Measurements from ENCODE around the gene MARCHF9. TPM values are rescaled to one million over a fixed set of nuclear protein-coding genes. Genes with fewer than 3 reads are reported as not detected.
A peak's percentile ranks its signal among the peaks of the same experiment; 100 is the strongest.
"Not testable (repeated sequence)": the region's sequence is repeated elsewhere in the genome, so short reads cannot be mapped to it uniquely, and the experiment has no call there.

Gene MARCHF9
- total RNA-seq, 1 experiment from 2014 or later = 30.3 TPM

GRCh38 chr12:57772429-57773322 lies 17.8 kb downstream of the MARCHF9 start, which contains the start of gene EEF1AKMT3:
EEF1AKMT3 (plus strand) TSS chr12:57772614; CDS start chr12:57772725, 111 bp downstream.
- H3K9me2 ChIP-seq (replicated peaks; ENCODE audit: insufficient read depth, low read length) = no peaks in the 10 kb centered on the region
- H2AFZ ChIP-seq (ENCODE audit: low read length) = peak within 1 kb of the TSS; percentile 94
- H4K20me1 ChIP-seq (ENCODE audit: insufficient read depth, low read depth, low read length) = no peaks in the 10 kb centered on the region
- peaks cover 27% of the 10 kb centered on the region for H3K4me1 ChIP-seq (ENCODE audit: low read length)
- H3K36me3 ChIP-seq (ENCODE audit: insufficient read depth, low read length) = peaks cover 4% of the 10 kb centered on the region; the same call in 1 of the 2 replicates
- H3K79me2 ChIP-seq (ENCODE audit: low read length) = peaks cover 16% of the 10 kb centered on the region
- peak; percentile 64 for DNase-seq
- H3K9me3 ChIP-seq (ENCODE audit: low read length) = no peaks in the 10 kb centered on the region
- peak within 1 kb of the TSS; percentile 80 for H3K4me2 ChIP-seq (ENCODE audit: low read depth, low read length, poor library complexity, severe bottlenecking)
- H3K4me3 ChIP-seq (ENCODE audit: low read length) = peak within 1 kb of the TSS; percentile 94
- peak within 1 kb of the TSS; percentile 47; the same call in 1 of the 2 replicates for H3K27ac ChIP-seq (ENCODE audit: low read length)
- peak within 1 kb of the TSS; percentile 85 for H3K9ac ChIP-seq (ENCODE audit: low read length)
- no peaks in the 10 kb centered on the region for H3K27me3 ChIP-seq (ENCODE audit: low read length)

GRCh38 chr12:57774634-57775033 lies 19.7 kb downstream of the MARCHF9 start:
- not testable (repeated sequence) for H3K9ac ChIP-seq (ENCODE audit: low read length); DNase-seq; H3K9me2 ChIP-seq (replicated peaks; ENCODE audit: insufficient read depth, low read length); H3K27ac ChIP-seq (ENCODE audit: low read length); H2AFZ ChIP-seq (ENCODE audit: low read length); H3K27me3 ChIP-seq (ENCODE audit: low read length); H3K4me3 ChIP-seq (ENCODE audit: low read length); H3K36me3 ChIP-seq (ENCODE audit: insufficient read depth, low read length); H4K20me1 ChIP-seq (ENCODE audit: insufficient read depth, low read depth, low read length); H3K9me3 ChIP-seq (ENCODE audit: low read length); H3K4me2 ChIP-seq (ENCODE audit: low read depth, low read length, poor library complexity, severe bottlenecking)
- Histone ChIP-seq H3K79me2 (ENCODE audit: low read length) (peaks cover 16% of the 10 kb centered on the region), H3K4me1 (ENCODE audit: low read length) (peaks cover 27% of the 10 kb centered on the region)

- Histone ChIP-seq H3K9me3 (ENCODE audit: low read length) (no peaks in the 10 kb centered on the region), H3K27ac (ENCODE audit: low read length) (no peak overlapping the region), H3K9me2 (replicated peaks; ENCODE audit: insufficient read depth, low read length) (no peaks in the 10 kb centered on the region), H3K9ac (ENCODE audit: low read length) (no peak overlapping the region), H3K4me2 (ENCODE audit: low read depth, low read length, poor library complexity, severe bottlenecking) (no peak overlapping the region), H2AFZ (ENCODE audit: low read length) (no peak overlapping the region), H3K27me3 (ENCODE audit: low read length) (no peaks in the 10 kb centered on the region), H4K20me1 (ENCODE audit: insufficient read depth, low read depth, low read length) (no peaks in the 10 kb centered on the region), H3K4me3 (ENCODE audit: low read length) (no peak overlapping the region), H3K79me2 (ENCODE audit: low read length) (peaks cover 16% of the 10 kb centered on the region), H3K4me1 (ENCODE audit: low read length) (peaks cover 27% of the 10 kb centered on the region), H3K36me3 (ENCODE audit: insufficient read depth, low read length) (peaks cover 4% of the 10 kb centered on the region; the same call in 1 of the 2 replicates)
- DNase-seq = no peak
Measured at GRCh38 chr12:57775044-57775443, 20.1 kb downstream of the MARCHF9 start.

- Histone ChIP-seq H3K4me2 (ENCODE audit: low read depth, low read length, poor library complexity, severe bottlenecking) (no peak overlapping the region), H3K4me1 (ENCODE audit: low read length) (peaks cover 23% of the 10 kb centered on the region), H3K9me3 (ENCODE audit: low read length) (no peaks in the 10 kb centered on the region), H3K9me2 (replicated peaks; ENCODE audit: insufficient read depth, low read length) (no peaks in the 10 kb centered on the region), H3K79me2 (ENCODE audit: low read length) (peaks cover 12% of the 10 kb centered on the region), H3K27ac (ENCODE audit: low read length) (no peak overlapping the region), H2AFZ (ENCODE audit: low read length) (no peak overlapping the region), H3K27me3 (ENCODE audit: low read length) (no peaks in the 10 kb centered on the region), H4K20me1 (ENCODE audit: insufficient read depth, low read depth, low read length) (no peaks in the 10 kb centered on the region), H3K36me3 (ENCODE audit: insufficient read depth, low read length) (peaks cover under 1% of the 10 kb centered on the region; the same call in 1 of the 2 replicates), H3K9ac (ENCODE audit: low read length) (no peak overlapping the region), H3K4me3 (ENCODE audit: low read length) (no peak overlapping the region)
- no peak for DNase-seq
Measured at GRCh38 chr12:57775563-57776246, 20.8 kb downstream of the MARCHF9 start.

GRCh38 chr12:57776247-57776587 lies 21.3 kb downstream of the MARCHF9 start:
- Histone ChIP-seq H3K27ac (ENCODE audit: low read length) (no peak overlapping the region), H3K9me2 (replicated peaks; ENCODE audit: insufficient read depth, low read length) (no peaks in the 10 kb centered on the region), H3K4me2 (ENCODE audit: low read depth, low read length, poor library complexity, severe bottlenecking) (no peak overlapping the region), H3K9me3 (ENCODE audit: low read length) (no peaks in the 10 kb centered on the region), H3K36me3 (ENCODE audit: insufficient read depth, low read length) (no peaks in the 10 kb centered on the region), H2AFZ (ENCODE audit: low read length) (no peak overlapping the region), H3K79me2 (ENCODE audit: low read length) (peaks cover 7% of the 10 kb centered on the region), H3K4me1 (ENCODE audit: low read length) (peaks cover 18% of the 10 kb centered on the region), H3K27me3 (ENCODE audit: low read length) (no peaks in the 10 kb centered on the region), H3K4me3 (ENCODE audit: low read length) (no peak overlapping the region), H3K9ac (ENCODE audit: low read length) (no peak overlapping the region), H4K20me1 (ENCODE audit: insufficient read depth, low read depth, low read length) (no peaks in the 10 kb centered on the region)
- DNase-seq = no peak

GRCh38 chr12:57777367-57777766 lies 22.5 kb downstream of the MARCHF9 start:
- H3K79me2 ChIP-seq (ENCODE audit: low read length) = peaks cover 4% of the 10 kb centered on the region; the same call in 1 of the 2 replicates
- H3K4me3 ChIP-seq (ENCODE audit: low read length) = no peak overlapping the region
- no peaks in the 10 kb centered on the region for H3K36me3 ChIP-seq (ENCODE audit: insufficient read depth, low read length)
- no peaks in the 10 kb centered on the region for H3K27me3 ChIP-seq (ENCODE audit: low read length)
- no peak overlapping the region for H3K9ac ChIP-seq (ENCODE audit: low read length)
- H3K27ac ChIP-seq (ENCODE audit: low read length) = no peak overlapping the region
- H3K4me2 ChIP-seq (ENCODE audit: low read depth, low read length, poor library complexity, severe bottlenecking) = no peak overlapping the region
- H3K9me3 ChIP-seq (ENCODE audit: low read length) = no peaks in the 10 kb centered on the region
- no peaks in the 10 kb centered on the region for H3K9me2 ChIP-seq (replicated peaks; ENCODE audit: insufficient read depth, low read length)
- H3K4me1 ChIP-seq (ENCODE audit: low read length) = peaks cover 25% of the 10 kb centered on the region
- H2AFZ ChIP-seq (ENCODE audit: low read length) = no peak overlapping the region
- DNase-seq = no peak
- H4K20me1 ChIP-seq (ENCODE audit: insufficient read depth, low read depth, low read length) = no peaks in the 10 kb centered on the region

- Histone ChIP-seq H2AFZ (ENCODE audit: low read length) (no peak overlapping the region), H3K9ac (ENCODE audit: low read length) (no peak overlapping the region), H3K79me2 (ENCODE audit: low read length) (peaks cover 4% of the 10 kb centered on the region), H3K27me3 (ENCODE audit: low read length) (no peaks in the 10 kb centered on the region), H3K4me3 (ENCODE audit: low read length) (no peak overlapping the region), H4K20me1 (ENCODE audit: insufficient read depth, low read depth, low read length) (peaks cover 2% of the 10 kb centered on the region; the same call in 1 of the 2 replicates), H3K9me2 (replicated peaks; ENCODE audit: insufficient read depth, low read length) (no peaks in the 10 kb centered on the region), H3K9me3 (ENCODE audit: low read length) (no peaks in the 10 kb centered on the region), H3K36me3 (ENCODE audit: insufficient read depth, low read length) (no peaks in the 10 kb centered on the region), H3K27ac (ENCODE audit: low read length) (no peak overlapping the region), H3K4me1 (ENCODE audit: low read length) (peaks cover 20% of the 10 kb centered on the region), H3K4me2 (ENCODE audit: low read depth, low read length, poor library complexity, severe bottlenecking) (no peak overlapping the region)
- DNase-seq = no peak
Measured at GRCh38 chr12:57777911-57778310, 23.0 kb downstream of the MARCHF9 start.

- H3K4me3 ChIP-seq (ENCODE audit: low read length) = no peak overlapping the region
- H4K20me1 ChIP-seq (ENCODE audit: insufficient read depth, low read depth, low read length) = peaks cover 7% of the 10 kb centered on the region; the same call in 1 of the 2 replicates
- H3K4me2 ChIP-seq (ENCODE audit: low read depth, low read length, poor library complexity, severe bottlenecking) = no peak overlapping the region
- no peak for DNase-seq
- no peaks in the 10 kb centered on the region for H3K27me3 ChIP-seq (ENCODE audit: low read length)
- no peak overlapping the region for H3K9ac ChIP-seq (ENCODE audit: low read length)
- H3K79me2 ChIP-seq (ENCODE audit: low read length) = peaks cover 20% of the 10 kb centered on the region
- no peaks in the 10 kb centered on the region for H3K36me3 ChIP-seq (ENCODE audit: insufficient read depth, low read length)
- no peaks in the 10 kb centered on the region for H3K9me2 ChIP-seq (replicated peaks; ENCODE audit: insufficient read depth, low read length)
- H3K4me1 ChIP-seq (ENCODE audit: low read length) = peaks cover 22% of the 10 kb centered on the region
- H3K9me3 ChIP-seq (ENCODE audit: low read length) = no peaks in the 10 kb centered on the region
- H2AFZ ChIP-seq (ENCODE audit: low read length) = no peak overlapping the region
- no peak overlapping the region for H3K27ac ChIP-seq (ENCODE audit: low read length)
Measured at GRCh38 chr12:57779736-57780135, 24.8 kb downstream of the MARCHF9 start.
